H1 (cell line): Measurements from ENCODE around the gene MORC3.

Source experiments
- KDM5A ChIP-seq: fragments of 200-600 bp; IDR thresholded peaks from 2 replicates; pipeline ENCODE4 v1.7.1; 2012; ENCODE audit warnings: mild to moderate bottlenecking, low read length, inconsistent platforms, mixed read lengths
- TF ChIP-seq, protein P1 (sequence below), 3 experiments: IDR thresholded peaks; 1 replicate in 2 of 3; 2 replicates in 1 of 3; pipeline versions ENCODE4 v1.5.1 to v1.6.1; 2011; ENCODE audit warnings: low read length in 3 of 3, mild to moderate bottlenecking in 3 of 3, inconsistent platforms in 2 of 3, low read depth in 1 of 3, moderate library complexity in 1 of 3; ENCODE audit not compliant: insufficient read depth in 1 of 3; ENCODE audit errors: control extremely low read depth in 1 of 3
- TF ChIP-seq, protein P2 (sequence below): IDR thresholded peaks from 2 replicates; pipeline ENCODE4 v1.6.1; 2012; ENCODE audit warnings: inconsistent platforms

DNA sequence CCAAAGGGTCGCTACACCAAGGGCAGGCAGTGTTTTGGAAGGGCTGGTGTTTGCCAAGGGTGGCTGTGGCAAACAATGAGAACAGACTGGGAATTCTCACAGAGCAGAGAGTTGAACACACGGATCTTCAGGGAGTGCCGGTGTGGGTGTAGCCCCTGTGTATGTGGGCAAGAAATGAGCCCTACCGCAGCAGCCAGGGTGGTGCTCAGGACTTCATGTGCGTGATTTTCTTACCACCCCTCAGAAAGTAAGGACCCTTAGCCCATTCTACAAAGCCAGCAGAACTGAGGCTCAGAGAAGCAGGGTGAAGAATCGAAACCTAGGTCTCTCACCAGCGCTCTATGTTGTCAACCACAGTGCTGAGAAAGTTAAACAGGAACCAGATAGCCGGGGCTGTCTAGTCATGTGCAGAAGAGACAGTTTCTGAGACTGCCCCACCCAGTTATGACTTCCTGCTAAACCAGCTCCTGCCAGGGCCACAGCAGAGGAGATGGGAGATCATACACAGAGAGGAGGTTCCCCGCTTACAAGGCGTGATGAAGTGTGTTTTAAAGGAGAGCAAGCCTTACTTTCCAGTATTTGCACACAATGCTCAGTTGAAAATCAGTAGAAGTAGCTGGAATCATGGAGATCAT, 21.9 kb upstream of the MORC3 start:
- TF ChIP-seq, protein P1, sequence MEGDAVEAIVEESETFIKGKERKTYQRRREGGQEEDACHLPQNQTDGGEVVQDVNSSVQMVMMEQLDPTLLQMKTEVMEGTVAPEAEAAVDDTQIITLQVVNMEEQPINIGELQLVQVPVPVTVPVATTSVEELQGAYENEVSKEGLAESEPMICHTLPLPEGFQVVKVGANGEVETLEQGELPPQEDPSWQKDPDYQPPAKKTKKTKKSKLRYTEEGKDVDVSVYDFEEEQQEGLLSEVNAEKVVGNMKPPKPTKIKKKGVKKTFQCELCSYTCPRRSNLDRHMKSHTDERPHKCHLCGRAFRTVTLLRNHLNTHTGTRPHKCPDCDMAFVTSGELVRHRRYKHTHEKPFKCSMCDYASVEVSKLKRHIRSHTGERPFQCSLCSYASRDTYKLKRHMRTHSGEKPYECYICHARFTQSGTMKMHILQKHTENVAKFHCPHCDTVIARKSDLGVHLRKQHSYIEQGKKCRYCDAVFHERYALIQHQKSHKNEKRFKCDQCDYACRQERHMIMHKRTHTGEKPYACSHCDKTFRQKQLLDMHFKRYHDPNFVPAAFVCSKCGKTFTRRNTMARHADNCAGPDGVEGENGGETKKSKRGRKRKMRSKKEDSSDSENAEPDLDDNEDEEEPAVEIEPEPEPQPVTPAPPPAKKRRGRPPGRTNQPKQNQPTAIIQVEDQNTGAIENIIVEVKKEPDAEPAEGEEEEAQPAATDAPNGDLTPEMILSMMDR (IDR thresholded peaks at IDR 0.05; ENCODE audit: control extremely low read depth in 1 of 3, insufficient read depth in 1 of 3, low read depth in 1 of 3, low read length in 3 of 3): no peak
- TF ChIP-seq, protein P2, sequence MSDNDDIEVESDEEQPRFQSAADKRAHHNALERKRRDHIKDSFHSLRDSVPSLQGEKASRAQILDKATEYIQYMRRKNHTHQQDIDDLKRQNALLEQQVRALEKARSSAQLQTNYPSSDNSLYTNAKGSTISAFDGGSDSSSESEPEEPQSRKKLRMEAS: no peak
- TF ChIP-seq KDM5A: no peak
